K562 (cell line): ENCODE results near the gene IL21. TPM values are rescaled to one million over a fixed set of nuclear protein-coding genes. Genes with fewer than 3 reads are reported as not detected.
A peak's percentile ranks its signal among the peaks of the same experiment; 100 is the strongest.
"Not testable (repeated sequence)": the region's sequence is repeated elsewhere in the genome, so short reads cannot be mapped to it uniquely, and the experiment has no call there.

Experiments
- ATAC-seq: fragments of 200-7000 bp; cut with Tn5 transposase; 3 replicates; pipeline ENCODE4 v1.9.1; 2020; ENCODE audit warnings: moderate library complexity
- BruUV-seq: library from RNA; stranded (reverse); fragments of 400-500 nt; replicated peaks from 2 replicates; lab custom pipeline; 2021; lab: Mats Ljungman, UMichigan
- CTCF ChIA-PET: fragments of 300-600 bp; formaldehyde crosslinking; extraction: SDS; loops from one replicate; lab custom pipeline; 2021; ENCODE audit warnings: low intra/inter-chr PET ratio; lab: Yijun Ruan, JAX
- POLR2A ChIA-PET: fragments of 300-600, 350-650 bp; sonication (Branson Sonifier 250); formaldehyde crosslinking; extraction: SDS; loops from one replicate; lab custom pipeline; 2021; ENCODE audit warnings: antibody characterized with exemption, inconsistent platforms; lab: Yijun Ruan, JAX
- DNase-seq, 4 experiments: peaks; one replicate each; pipeline versions ENCODE4 v3.0.0 to v3.0.0-alpha.2; 2011 to 2018; ENCODE audit warnings: low spot score in 3 of 4, mixed read lengths in 3 of 4; ENCODE audit errors: extremely low read depth in 1 of 4
- FAIRE-seq: peaks from 2 replicates; lab custom pipeline; 2011; peaks lifted over from hg19 to GRCh38; lab: Jason Lieb, UNC
- H2AFZ ChIP-seq: 2 replicates; pipeline ENCODE4 v1.6.0; 2011; ENCODE audit warnings: low read depth, low read length, control low read depth, inconsistent platforms
- H3K27ac ChIP-seq: fragments of 200-600 bp; 3 replicates; pipeline ENCODE4 v1.8.0; 2011; ENCODE audit warnings: low read depth, mild to moderate bottlenecking, control low read depth, inconsistent platforms, low read length, moderate library complexity, mixed read lengths; ENCODE audit errors: extremely low read depth
- H3K27me3 ChIP-seq, 2 experiments: fragments of 300-600 bp in 1 of 2; 2 replicates in 1 of 2; 3 replicates in 1 of 2; pipeline versions ENCODE4 v1.6.0 to v1.8.0; 2011; ENCODE audit warnings: inconsistent platforms in 2 of 2, low read length in 2 of 2, mild to moderate bottlenecking in 1 of 2, mixed read lengths in 1 of 2, moderate library complexity in 1 of 2; ENCODE audit not compliant: control insufficient read depth in 2 of 2, insufficient read depth in 2 of 2
- H3K36me3 ChIP-seq: fragments of 300-600 bp; 3 replicates; pipeline ENCODE4 v1.8.0; 2011; ENCODE audit warnings: mild to moderate bottlenecking, low read length, inconsistent platforms; ENCODE audit not compliant: control insufficient read depth, insufficient read depth
- H3K4me1 ChIP-seq, 2 experiments: fragments of 200-600 bp in 1 of 2; replicated peaks in 1 of 2; 2 replicates in 1 of 2; 3 replicates in 1 of 2; pipeline versions ENCODE4 v1.5.1 to v1.8.0; 2011; ENCODE audit warnings: inconsistent platforms in 2 of 2, low read length in 2 of 2, mild to moderate bottlenecking in 1 of 2, mixed read lengths in 1 of 2, moderate library complexity in 1 of 2; ENCODE audit not compliant: control insufficient read depth in 2 of 2, insufficient read depth in 2 of 2
- H3K4me2 ChIP-seq: 2 replicates; pipeline ENCODE4 v1.6.1; 2011; ENCODE audit warnings: low read length, control low read depth, inconsistent platforms, mixed read lengths; ENCODE audit not compliant: insufficient read depth
- H3K4me3 ChIP-seq: fragments of 200-600 bp; sonication (generic), shearing (Covaris generic); 2 replicates; pipeline ENCODE4 v1.5.1; 2016; ENCODE audit warnings: control low read depth, inconsistent platforms
- H3K79me2 ChIP-seq: fragments of 200-600 bp; 3 replicates; pipeline ENCODE4 v1.8.0; 2011; ENCODE audit warnings: low read length, inconsistent platforms; ENCODE audit not compliant: control insufficient read depth, insufficient read depth
- H3K9ac ChIP-seq, 2 experiments: 2 replicates each; pipeline versions ENCODE4 v1.6.0 to v1.6.1; 2011; ENCODE audit warnings: low read depth in 2 of 2, low read length in 2 of 2, control low read depth in 1 of 2, inconsistent platforms in 1 of 2, mild to moderate bottlenecking in 1 of 2, mixed read lengths in 1 of 2; ENCODE audit not compliant: insufficient read depth in 1 of 2
- H3K9me1 ChIP-seq: one replicate; pipeline ENCODE4 v1.6.0; 2011; ENCODE audit warnings: inconsistent platforms, mild to moderate bottlenecking, low read length, moderate library complexity; ENCODE audit not compliant: control insufficient read depth, insufficient read depth
- H3K9me3 ChIP-seq: replicated peaks from 2 replicates; pipeline ENCODE4 v1.5.1; 2011; ENCODE audit warnings: low read depth, low read length, inconsistent platforms; ENCODE audit not compliant: control insufficient read depth, insufficient read depth
- H4K20me1 ChIP-seq: replicated peaks from 2 replicates; pipeline ENCODE4 v1.6.1; 2011; ENCODE audit warnings: low read length, inconsistent platforms, mixed read lengths; ENCODE audit not compliant: control insufficient read depth, insufficient read depth
- DEAF1 ChIP-seq: fragments of 450-650 bp; formaldehyde crosslinking; IDR thresholded peaks from 2 replicates; pipeline ENCODE4 v1.4.0; 2020; ENCODE audit warnings: mild to moderate bottlenecking, moderate library complexity
- KLF16 ChIP-seq: IDR thresholded peaks from 2 replicates; pipeline ENCODE4 v1.6.1; 2016; ENCODE audit warnings: antibody characterized with exemption
- MCM5 ChIP-seq: fragments of 450-650 bp; IDR thresholded peaks from 2 replicates; pipeline ENCODE4 v1.6.1; 2016; ENCODE audit warnings: low read depth
- RAD21 ChIP-seq, 2 experiments: fragments of 250-450 bp in 1 of 2; fragments of 450-650 bp in 1 of 2; sonication (Bioruptor Pico) in 1 of 2; formaldehyde crosslinking in 1 of 2; IDR thresholded peaks in 1 of 2; conservative IDR thresholded peaks in 1 of 2; 2 replicates each; pipeline versions ENCODE4 v1.4.0 to v1.8.0; 2020 to 2022; ENCODE audit warnings: mild to moderate bottlenecking in 2 of 2, moderate library complexity in 1 of 2
- SMC3 ChIP-seq: conservative IDR thresholded peaks from 2 replicates; pipeline ENCODE4 v1.6.1; 2011; ENCODE audit warnings: low read depth, low read length, improper control_type of control experiment; ENCODE audit not compliant: insufficient read depth
- ZFP91 ChIP-seq: sonication (generic); formaldehyde crosslinking; IDR thresholded peaks from 2 replicates; pipeline ENCODE4 v1.8.0; 2022; ENCODE audit warnings: mild to moderate bottlenecking, missing genetic modification reagents
- ZNF253 ChIP-seq: fragments of 250-450 bp; sonication (Bioruptor Pico); conservative IDR thresholded peaks from 2 replicates; pipeline ENCODE4 v1.6.1; 2021; ENCODE audit warnings: mild to moderate bottlenecking
- ZNF384 ChIP-seq: IDR thresholded peaks from 2 replicates; pipeline ENCODE4 v1.6.1; 2012; ENCODE audit warnings: low read depth, low read length, improper control_type of control experiment
- ZNF507 ChIP-seq: conservative IDR thresholded peaks from 2 replicates; pipeline ENCODE4 v1.6.1; 2017; ENCODE audit warnings: missing genetic modification characterization, missing compliant biosample characterization
- WGBS: fragments of 100-300 bp; shearing (Covaris generic); methylation state at CpG from one replicate; pipeline ENCODE4 v1.1.6; 2016; ENCODE audit warnings: low coverage, mixed read lengths; ENCODE audit not compliant: insufficient coverage; ENCODE audit errors: missing lambda C conversion rate; 5-methylcytosine and 5-hydroxymethylcytosine counted together
- in situ Hi-C: fragments of 300-500 bp; cut with MboI; formaldehyde crosslinking; loops from 4 replicates; pipeline ENCODE4 v1.15.0; 2018; ENCODE audit warnings: inconsistent platforms, mixed read lengths
- intact Hi-C: fragments of 100-400 bp; cut with micrococcal nuclease; formaldehyde crosslinking; loops from 2 replicates; pipeline ENCODE4 v1.14.2; 2022
- polyA plus RNA-seq, 8 experiments: library from polyadenylated mRNA; depleted of rRNA in 4 of 8; stranded (reverse) in 5 of 8; unstranded in 3 of 8; fragments of >200 nt; fragmentation: Nextera tagmentation in 2 of 8; fragmentation: Illumina TruSeq in 1 of 8; extraction: Ambion mirVana in 2 of 8; extraction: Trizol in 1 of 8; gene quantifications; 2 replicates each; pipeline versions ENCODE4 v1.2.1 to v1.2.3, GENCODE V29; 2011 to 2014; ENCODE audit warnings: inconsistent platforms in 1 of 8, missing spikeins in 1 of 8
- total RNA-seq, 7 experiments: library from RNA; depleted of rRNA in 6 of 7; stranded (reverse); fragments of >200 nt in 6 of 7; fragmentation: Illumina TruSeq in 2 of 7; extraction: Trizol in 2 of 7; gene quantifications; 2 replicates each; pipeline versions ENCODE4 v1.2.1 to v1.2.3, GENCODE V29; 2011 to 2021; ENCODE audit warnings: low replicate concordance in 1 of 7
- TF ChIP-seq, protein P1 (sequence below), 3 experiments: IDR thresholded peaks in 2 of 3; conservative IDR thresholded peaks in 1 of 3; 2 replicates each; pipeline ENCODE4 v1.5.1; 2011 to 2012; ENCODE audit warnings: low read length in 3 of 3, mild to moderate bottlenecking in 3 of 3, control low read depth in 2 of 3, improper control_type of control experiment in 1 of 3, inconsistent platforms in 1 of 3, low read depth in 1 of 3, mixed read lengths in 1 of 3, moderate library complexity in 1 of 3; ENCODE audit not compliant: insufficient read depth in 2 of 3

Gene IL21
- total and polyA plus RNA-seq, 9 of the 15 experiments (the other 6 are each of a cell fraction or from before 2014, with no cell fraction given): not detected

- H2AFZ ChIP-seq, H3K27ac ChIP-seq, ATAC-seq, H3K36me3 ChIP-seq, intact Hi-C loops, CTCF ChIA-PET, POLR2A ChIA-PET, DNase-seq, H3K4me1 ChIP-seq, H3K9ac ChIP-seq, H3K4me2 ChIP-seq, H3K9me1 ChIP-seq, H3K79me2 ChIP-seq, FAIRE-seq, H3K4me3 ChIP-seq, H3K27me3 ChIP-seq, in situ Hi-C loops, BruUV-seq, H3K9me3 ChIP-seq, H4K20me1 ChIP-seq: not testable (repeated sequence)
- peak; percentile 95 for TF ChIP-seq ZNF507
- 12% methylated on average over 4 of the region's 5 CpGs for WGBS
These were observed 35.7 kb upstream of the IL21 start for GRCh38 chr4:122656583-122656982.

- FAIRE-seq (no peak), ATAC-seq (peak; percentile 74), DNase-seq (peak; percentile 43 to 70 (median 48))
- H3K4me2 ChIP-seq: no peak overlapping the region
- H4K20me1 ChIP-seq: no peaks in the 10 kb centered on the region
- H3K9me1 ChIP-seq: no peaks in the 10 kb centered on the region
- POLR2A ChIA-PET: no interaction called here
- H3K27me3 ChIP-seq: no peaks in the 10 kb centered on the region
- CTCF ChIA-PET: no interaction called here
- no peak overlapping the region for H2AFZ ChIP-seq
- in situ Hi-C loops (no loop called here), intact Hi-C loops (no loop called here)
- no TSS peak for BruUV-seq
- H3K27ac ChIP-seq: no peak overlapping the region
- H3K79me2 ChIP-seq: no peaks in the 10 kb centered on the region
- H3K4me3 ChIP-seq: no peak overlapping the region
- no peaks in the 10 kb centered on the region; the same call in 1 of the 2 replicates for H3K9me3 ChIP-seq
- H3K9ac ChIP-seq: no peak overlapping the region
- H3K36me3 ChIP-seq: no peaks in the 10 kb centered on the region
- no peaks in the 10 kb centered on the region for H3K4me1 ChIP-seq
- WGBS: 45% methylated on average over 1 of the region's 3 CpGs
- TF ChIP-seq MCM5 (no peak), SMC3 (0 out of 2 replicates have a peak, but pooled peaks have one; percentile 23), DEAF1 (CRISPR knock-in tag) (0 out of 2 replicates have a peak, but pooled peaks have one; percentile 20), ZNF384 (peak; percentile 92), ZNF253 (CRISPR knock-in tag) (no peak), ZFP91 (no peak), RAD21 (CRISPR knock-in tag; conservative IDR thresholded peaks at IDR 0.05 in 1 of 2, IDR thresholded peaks at IDR 0.05 in 1 of 2) (peak; percentile 47 to 50), KLF16 (0 out of 2 replicates have a peak, but pooled peaks have one; percentile 10)
- TF ChIP-seq, protein P1, sequence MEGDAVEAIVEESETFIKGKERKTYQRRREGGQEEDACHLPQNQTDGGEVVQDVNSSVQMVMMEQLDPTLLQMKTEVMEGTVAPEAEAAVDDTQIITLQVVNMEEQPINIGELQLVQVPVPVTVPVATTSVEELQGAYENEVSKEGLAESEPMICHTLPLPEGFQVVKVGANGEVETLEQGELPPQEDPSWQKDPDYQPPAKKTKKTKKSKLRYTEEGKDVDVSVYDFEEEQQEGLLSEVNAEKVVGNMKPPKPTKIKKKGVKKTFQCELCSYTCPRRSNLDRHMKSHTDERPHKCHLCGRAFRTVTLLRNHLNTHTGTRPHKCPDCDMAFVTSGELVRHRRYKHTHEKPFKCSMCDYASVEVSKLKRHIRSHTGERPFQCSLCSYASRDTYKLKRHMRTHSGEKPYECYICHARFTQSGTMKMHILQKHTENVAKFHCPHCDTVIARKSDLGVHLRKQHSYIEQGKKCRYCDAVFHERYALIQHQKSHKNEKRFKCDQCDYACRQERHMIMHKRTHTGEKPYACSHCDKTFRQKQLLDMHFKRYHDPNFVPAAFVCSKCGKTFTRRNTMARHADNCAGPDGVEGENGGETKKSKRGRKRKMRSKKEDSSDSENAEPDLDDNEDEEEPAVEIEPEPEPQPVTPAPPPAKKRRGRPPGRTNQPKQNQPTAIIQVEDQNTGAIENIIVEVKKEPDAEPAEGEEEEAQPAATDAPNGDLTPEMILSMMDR (IDR thresholded peaks at IDR 0.05 in 2 of 3, conservative IDR thresholded peaks at IDR 0.05 in 1 of 3; ENCODE audit: insufficient read depth in 2 of 3, low read depth in 1 of 3, low read length in 3 of 3): peak; percentile 46 to 71 (median 49); a peak in 5 of 6 replicates
These were observed 31.5 kb upstream of the IL21 start for GRCh38 chr4:122652379-122652778.
